NB4 (cell line): ENCODE results near the gene CYP11A1.

Experiments used
- CTCF ChIP-seq: IDR thresholded peaks from one replicate; pipeline ENCODE4 v1.5.1; 2012; ENCODE audit warnings: low read depth, low read length
- TF ChIP-seq, protein P1 (sequence below): IDR thresholded peaks from 2 replicates; pipeline ENCODE4 v1.6.1; 2011; ENCODE audit warnings: low read depth, low read length

GRCh38 chr15:74384881-74385643 is 17.6 kb upstream of the CYP11A1 start:
- TF ChIP-seq, protein P1, sequence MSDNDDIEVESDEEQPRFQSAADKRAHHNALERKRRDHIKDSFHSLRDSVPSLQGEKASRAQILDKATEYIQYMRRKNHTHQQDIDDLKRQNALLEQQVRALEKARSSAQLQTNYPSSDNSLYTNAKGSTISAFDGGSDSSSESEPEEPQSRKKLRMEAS: no peak
- no peak for TF ChIP-seq CTCF
